CD14-positive monocyte (primary cell): Measurements from ENCODE around the gene SART1. TPM values are rescaled to one million over a fixed set of nuclear protein-coding genes. Genes with fewer than 3 reads are reported as not detected.

Experiments
- DNase-seq, 3 donors: peaks; one replicate each; pipeline ENCODE4 v3.0.0-alpha.2; 2011 to 2022
- H2AFZ ChIP-seq: 2 replicates; pipeline ENCODE4 v1.6.0; 2012; ENCODE audit warnings: mild to moderate bottlenecking, low read depth, low read length, inconsistent platforms; ENCODE audit not compliant: insufficient read depth, poor library complexity, severe bottlenecking
- H3K27ac ChIP-seq, 2 donors: 1 replicate in 1 of 2; 2 replicates in 1 of 2; pipeline ENCODE4 v1.5.1; 2012 to 2013; ENCODE audit warnings: low read length in 2 of 2, control low read depth in 1 of 2, inconsistent platforms in 1 of 2, low read depth in 1 of 2, mild to moderate bottlenecking in 1 of 2
- H3K27me3 ChIP-seq, 2 donors: one replicate each; pipeline versions ENCODE4 v1.6.0 to v1.6.1; 2011 to 2013; ENCODE audit warnings: low read length in 2 of 2; ENCODE audit not compliant: control insufficient read depth in 2 of 2, insufficient read depth in 2 of 2
- H3K36me3 ChIP-seq, 2 donors: replicated peaks in 1 of 2; 1 replicate in 1 of 2; 2 replicates in 1 of 2; pipeline versions ENCODE4 v1.5.1 to v1.6.1; 2012 to 2013; ENCODE audit warnings: low read length in 2 of 2, control low read depth in 1 of 2, inconsistent platforms in 1 of 2, mild to moderate bottlenecking in 1 of 2; ENCODE audit not compliant: insufficient read depth in 2 of 2, control insufficient read depth in 1 of 2
- H3K4me1 ChIP-seq, 2 donors: 1 replicate in 1 of 2; 2 replicates in 1 of 2; pipeline versions ENCODE4 v1.5.1 to v1.6.1; 2012 to 2013; ENCODE audit warnings: low read length in 2 of 2, control low read depth in 1 of 2, inconsistent platforms in 1 of 2, mild to moderate bottlenecking in 1 of 2, moderate library complexity in 1 of 2; ENCODE audit not compliant: insufficient read depth in 2 of 2, control insufficient read depth in 1 of 2
- H3K4me2 ChIP-seq: replicated peaks from 2 replicates; pipeline ENCODE3; 2012; ENCODE audit warnings: low read length, moderate library complexity, mild to moderate bottlenecking; ENCODE audit not compliant: poor library complexity, severe bottlenecking; ENCODE audit errors: extremely low read depth
- H3K4me3 ChIP-seq, 3 experiments: fragments of 200-600 bp in 1 of 3; sonication (generic) in 1 of 3; replicated peaks in 1 of 3; 1 replicate in 2 of 3; 2 replicates in 1 of 3; pipeline ENCODE4 v1.5.1; 2011 to 2013; ENCODE audit warnings: low read length in 3 of 3, mild to moderate bottlenecking in 3 of 3, control low read depth in 2 of 3, low read depth in 2 of 3, inconsistent platforms in 1 of 3, moderate library complexity in 1 of 3
- H3K79me2 ChIP-seq: 2 replicates; pipeline ENCODE4 v1.6.0; 2012; ENCODE audit warnings: mild to moderate bottlenecking, control low read depth, inconsistent platforms, low read length, moderate library complexity; ENCODE audit not compliant: insufficient read depth
- H3K9ac ChIP-seq: 2 replicates; pipeline ENCODE4 v1.6.0; 2017; ENCODE audit warnings: low read length, mild to moderate bottlenecking; ENCODE audit not compliant: insufficient read depth, poor library complexity, severe bottlenecking
- H3K9me3 ChIP-seq, 2 donors: replicated peaks in 1 of 2; 1 replicate in 1 of 2; 2 replicates in 1 of 2; pipeline versions ENCODE4 v1.5.1 to v1.6.1; 2012 to 2013; ENCODE audit warnings: low read length in 2 of 2, control low read depth in 1 of 2; ENCODE audit not compliant: control insufficient read depth in 1 of 2, insufficient read depth in 1 of 2
- H4K20me1 ChIP-seq: 2 replicates; pipeline ENCODE4 v1.6.0; 2012; ENCODE audit warnings: mild to moderate bottlenecking, low read length, control low read depth, moderate library complexity; ENCODE audit not compliant: insufficient read depth
- H3K27ac Mint-ChIP-seq, 7 donors: one replicate each; pipeline ENCODE4 v1.8.0; 2020; ENCODE audit warnings: mild to moderate bottlenecking in 7 of 7, mixed read lengths in 7 of 7, moderate library complexity in 6 of 7, inconsistent platforms in 2 of 7
- H3K27me3 Mint-ChIP-seq, 3 donors: one replicate each; pipeline ENCODE4 v1.8.0; 2021 to 2022; ENCODE audit warnings: low read depth in 3 of 3, mild to moderate bottlenecking in 3 of 3, mixed read lengths in 3 of 3, moderate library complexity in 3 of 3, inconsistent platforms in 1 of 3
- H3K36me3 Mint-ChIP-seq, 2 donors: one replicate each; pipeline ENCODE4 v1.8.0; 2020; ENCODE audit warnings: mixed read lengths in 2 of 2, inconsistent platforms in 1 of 2, mild to moderate bottlenecking in 1 of 2
- H3K4me1 Mint-ChIP-seq: one replicate; pipeline ENCODE4 v1.8.0; 2020; ENCODE audit warnings: mild to moderate bottlenecking, mixed read lengths
- H3K4me3 Mint-ChIP-seq, 2 donors: one replicate each; pipeline ENCODE4 v1.8.0; 2020; ENCODE audit warnings: mild to moderate bottlenecking in 2 of 2, mixed read lengths in 2 of 2, moderate library complexity in 1 of 2
- H3K9me3 Mint-ChIP-seq, 7 donors: one replicate each; pipeline ENCODE4 v1.8.0; 2020 to 2022; ENCODE audit warnings: mixed read lengths in 7 of 7, mild to moderate bottlenecking in 6 of 7, moderate library complexity in 6 of 7, inconsistent platforms in 2 of 7
- CTCF ChIP-seq: fragments of 200-600 bp; IDR thresholded peaks from one replicate; pipeline ENCODE4 v1.8.0; 2022; ENCODE audit warnings: antibody characterized with exemption, mild to moderate bottlenecking
- WGBS: methylation state at CpG from one replicate; pipeline ENCODE4 v1.1.5; 2013; ENCODE audit warnings: missing lambda C conversion rate; ENCODE audit not compliant: insufficient coverage; 5-methylcytosine and 5-hydroxymethylcytosine counted together
- intact Hi-C, 2 donors: fragments of 100-400 bp; cut with micrococcal nuclease; formaldehyde crosslinking; loops; one replicate each; pipeline versions ENCODE4 v1.15.0 to v1.15.1; 2023
- polyA plus RNA-seq, 3 donors: library from polyadenylated mRNA; depleted of rRNA in 1 of 3; unstranded in 2 of 3; stranded (reverse) in 1 of 3; fragments of 300-500 nt in 2 of 3; fragments of >200 nt in 1 of 3; fragmentation: Illumina TruSeq in 2 of 3; gene quantifications; 1 replicate in 2 of 3; 2 replicates in 1 of 3; pipeline ENCODE4 v1.2.3, GENCODE V29; 2012 to 2021

The SART1 gene
- polyA plus RNA-seq, 3 donors, result 8.9 to 52.8 (median 16.1) TPM

- H3K36me3 ChIP-seq, result peaks cover 0 to 10% of the 10 kb centered on the region in 2 donors
- H3K27ac ChIP-seq, result peak overlapping the region; percentile 5 to 31
- H3K79me2 ChIP-seq, result no peaks in the 10 kb centered on the region
- H3K4me3 ChIP-seq, result no peak overlapping the region
- 6% methylated on average over 4 of the region's 10 CpGs for WGBS
- Mint-ChIP-seq H3K4me3 (no peak overlapping the region), H3K27ac (peak overlapping the region; percentile 48 to 87 (median 75)), H3K36me3 (peaks cover 5 to 19% of the 10 kb centered on the region in 2 donors), H3K4me1 (peaks cover 12% of the 10 kb centered on the region), H3K9me3 (no peaks in the 10 kb centered on the region), H3K27me3 (no peaks in the 10 kb centered on the region)
- H3K9ac ChIP-seq, result no peak overlapping the region
- H3K4me1 ChIP-seq, result peaks cover 16 to 24% of the 10 kb centered on the region in 2 donors
- no peaks in the 10 kb centered on the region for H3K9me3 ChIP-seq
- peak; percentile 90 to 92 (median 90) for DNase-seq
- no peaks in the 10 kb centered on the region for H3K27me3 ChIP-seq
- H3K4me2 ChIP-seq, result no peak overlapping the region
- intact Hi-C loops, result loop anchor here (1.0 to 5.0 kb wide), 5 partner anchors 33 to 362 kb away; partner anchors contain the start of gene KAT5 (in 2 of the 2)
- TF ChIP-seq CTCF, result peak; percentile 99
- H4K20me1 ChIP-seq, result no peaks in the 10 kb centered on the region
- H2AFZ ChIP-seq, result no peak overlapping the region
Observed at GRCh38 chr11:65988791-65989592, 27.5 kb downstream of the SART1 start.

DNA sequence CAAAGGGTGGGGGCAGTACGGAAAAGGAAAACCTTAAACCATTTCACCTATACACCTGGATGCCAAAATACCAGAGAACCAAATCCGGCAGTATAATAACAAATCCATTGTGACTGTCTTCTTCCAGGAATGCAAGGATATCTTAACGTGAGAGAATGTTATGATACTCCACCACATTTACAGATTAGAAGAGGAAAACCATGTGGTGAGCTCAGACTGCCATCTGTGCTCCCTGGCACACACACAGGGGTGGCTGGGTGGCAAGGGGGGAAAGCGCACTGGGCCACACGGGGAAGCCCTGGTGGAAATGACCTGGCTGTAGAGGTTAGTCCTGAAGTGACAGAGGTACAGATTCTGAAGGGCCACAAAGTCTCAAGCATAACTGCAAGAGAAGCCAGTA, 30.5 kb downstream of the SART1 start:
- DNase-seq, result no peak
- Histone ChIP-seq H3K27me3 (no peaks in the 10 kb centered on the region), H3K9me3 (no peaks in the 10 kb centered on the region), H3K4me3 (no peak overlapping the region), H3K27ac (no peak overlapping the region), H3K36me3 (peaks cover 2 to 21% of the 10 kb centered on the region in 2 donors), H3K9ac (no peak overlapping the region), H4K20me1 (peaks cover under 1% of the 10 kb centered on the region), H3K4me2 (no peak overlapping the region), H2AFZ (no peak overlapping the region), H3K79me2 (no peaks in the 10 kb centered on the region), H3K4me1 (peaks cover 3 to 9% of the 10 kb centered on the region in 2 donors)
- H3K4me1 Mint-ChIP-seq, result peaks cover 6% of the 10 kb centered on the region
- no peaks in the 10 kb centered on the region for H3K9me3 Mint-ChIP-seq
- no peak overlapping the region for H3K4me3 Mint-ChIP-seq
- H3K27me3 Mint-ChIP-seq, result no peaks in the 10 kb centered on the region
- peak overlapping the region in 1 of 7 donors; percentile 14 for H3K27ac Mint-ChIP-seq
- H3K36me3 Mint-ChIP-seq, result peaks cover 12 to 43% of the 10 kb centered on the region in 2 donors
- TF ChIP-seq CTCF, result no peak
- WGBS, result 100% methylated on average over 2 of the region's 5 CpGs
- intact Hi-C loops, result loop anchor here in 1 of 2 donors (10.0 kb wide), 1 partner anchor 367 kb away; no protein-coding TSS in a partner anchor
